WTC11 (cell line): ENCODE results near the gene CHST11. TPM values are rescaled to one million over a fixed set of nuclear protein-coding genes. Genes with fewer than 3 reads are reported as not detected.

Experiments used
- ATAC-seq: fragments of 200-7000 bp; cut with Tn5 transposase; 2 replicates; pipeline ENCODE4 v1.10.0; 2021; ENCODE audit warnings: mild to moderate bottlenecking, moderate library complexity
- CTCF ChIA-PET: fragments of 300-600 bp; sonication (Branson Sonifier 250); formaldehyde crosslinking; loops from one replicate; lab custom pipeline; 2021; ENCODE audit warnings: antibody characterized with exemption; lab: Charles Lee
- POLR2A ChIA-PET: fragments of 350-600 bp; sonication (Branson Sonifier 250); formaldehyde crosslinking; loops from one replicate; lab custom pipeline; 2021; ENCODE audit warnings: antibody characterized with exemption; lab: Charles Lee
- DNase-seq: peaks from one replicate; pipeline ENCODE4 v3.0.0; 2021; ENCODE audit warnings: low spot score
- H3K27ac Mint-ChIP-seq: 2 replicates; pipeline ENCODE4 v1.8.0; 2021; ENCODE audit warnings: mixed read lengths
- H3K27me3 Mint-ChIP-seq: 2 replicates; pipeline ENCODE4 v1.8.0; 2021; ENCODE audit warnings: low read depth, mild to moderate bottlenecking, moderate library complexity, mixed read lengths
- H3K36me3 Mint-ChIP-seq: 2 replicates; pipeline ENCODE4 v1.8.0; 2021; ENCODE audit warnings: mixed read lengths
- H3K4me1 Mint-ChIP-seq: 2 replicates; pipeline ENCODE4 v1.8.0; 2022; ENCODE audit warnings: mixed read lengths
- H3K4me3 Mint-ChIP-seq: 2 replicates; pipeline ENCODE4 v1.8.0; 2021; ENCODE audit warnings: mild to moderate bottlenecking, moderate library complexity, mixed read lengths
- H3K9me3 Mint-ChIP-seq: 2 replicates; pipeline ENCODE4 v1.8.0; 2021; ENCODE audit warnings: mixed read lengths
- AR ChIP-seq: fragments of 250-450 bp; sonication (Bioruptor Pico); IDR thresholded peaks from 2 replicates; pipeline ENCODE4 v1.9.0; 2021; ENCODE audit warnings: mild to moderate bottlenecking
- CTCF ChIP-seq: fragments of 200-600 bp; IDR thresholded peaks from 2 replicates; pipeline ENCODE4 v1.8.0; 2022; ENCODE audit warnings: antibody characterized with exemption
- E2F5 ChIP-seq: sonication (generic); formaldehyde crosslinking; IDR thresholded peaks from 2 replicates; pipeline ENCODE4 v1.8.1; 2022; ENCODE audit warnings: mild to moderate bottlenecking, moderate library complexity, missing genetic modification reagents
- EMX1 ChIP-seq: fragments of 250-450 bp; sonication (Bioruptor Pico); IDR thresholded peaks from 2 replicates; pipeline ENCODE4 v1.8.0; 2021; ENCODE audit warnings: mild to moderate bottlenecking
- ESRRA ChIP-seq: sonication (generic); formaldehyde crosslinking; IDR thresholded peaks from 2 replicates; pipeline ENCODE4 v1.8.1; 2022; ENCODE audit warnings: mild to moderate bottlenecking, missing genetic modification reagents, borderline replicate concordance
- FOXP4 ChIP-seq: sonication (generic); formaldehyde crosslinking; IDR thresholded peaks from 2 replicates; pipeline ENCODE4 v1.8.0; 2022; ENCODE audit warnings: mild to moderate bottlenecking, missing genetic modification reagents
- JAZF1 ChIP-seq: fragments of 250-450 bp; sonication (Bioruptor Pico); IDR thresholded peaks from 2 replicates; pipeline ENCODE4 v1.9.0; 2021; ENCODE audit warnings: moderate library complexity, mild to moderate bottlenecking, inconsistent platforms
- MAX ChIP-seq: sonication (generic); formaldehyde crosslinking; IDR thresholded peaks from 2 replicates; pipeline ENCODE4 v1.8.0; 2022; ENCODE audit warnings: mild to moderate bottlenecking, missing genetic modification reagents
- PRRX2 ChIP-seq: fragments of 250-450 bp; sonication (Bioruptor Pico); IDR thresholded peaks from 2 replicates; pipeline ENCODE4 v1.8.0; 2021; ENCODE audit warnings: mild to moderate bottlenecking
- RELA ChIP-seq: sonication (generic); formaldehyde crosslinking; IDR thresholded peaks from 2 replicates; pipeline ENCODE4 v1.8.1; 2022; ENCODE audit warnings: missing genetic modification reagents, mild to moderate bottlenecking, borderline replicate concordance
- SMAD3 ChIP-seq: sonication (generic); formaldehyde crosslinking; IDR thresholded peaks from 2 replicates; pipeline ENCODE4 v1.8.0; 2022; ENCODE audit warnings: missing genetic modification reagents, mild to moderate bottlenecking, borderline replicate concordance
- STAT6 ChIP-seq: sonication (generic); formaldehyde crosslinking; conservative IDR thresholded peaks from 2 replicates; pipeline ENCODE4 v1.8.1; 2023; ENCODE audit warnings: mild to moderate bottlenecking, low read depth, missing genetic modification reagents, moderate library complexity
- TP53 ChIP-seq: sonication (generic); formaldehyde crosslinking; IDR thresholded peaks from 2 replicates; pipeline ENCODE4 v1.8.1; 2023; ENCODE audit warnings: mild to moderate bottlenecking, missing genetic modification reagents
- ZMAT4 ChIP-seq: fragments of 250-450 bp; sonication (Bioruptor Pico); IDR thresholded peaks from 2 replicates; pipeline ENCODE4 v1.9.0; 2021; ENCODE audit warnings: mild to moderate bottlenecking
- total RNA-seq: library from RNA; stranded (reverse); gene quantifications from 3 replicates; pipeline ENCODE4 v1.2.3, GENCODE V29; 2021

CHST11 gene
- total RNA-seq, 1 experiment from 2014 or later = 24.2 TPM

- DNase-seq (no peak), ATAC-seq (no peak)
- Mint-ChIP-seq H3K4me3 (no peak overlapping the region), H3K27me3 (no peaks in the 10 kb centered on the region), H3K4me1 (peaks cover 19% of the 10 kb centered on the region), H3K36me3 (peaks cover 6% of the 10 kb centered on the region; the same call in 1 of the 2 replicates), H3K27ac (no peak overlapping the region), H3K9me3 (no peaks in the 10 kb centered on the region)
- ChIA-PET CTCF (interaction anchor here (1.6 kb wide), 1 partner anchor 102 kb away, joined by 4 read pairs; no protein-coding TSS in a partner anchor), POLR2A (no interaction called here)
- TF ChIP-seq CTCF = no peak
- TF ChIP-seq TP53 (CRISPR knock-in tag) = no peak
- TF ChIP-seq RELA = no peak
- no peak for TF ChIP-seq ZMAT4 (CRISPR knock-in tag)
- no peak for TF ChIP-seq ESRRA (CRISPR knock-in tag)
- TF ChIP-seq SMAD3 (CRISPR knock-in tag) = no peak
- TF ChIP-seq EMX1 (CRISPR knock-in tag) = no peak
- no peak for TF ChIP-seq PRRX2 (CRISPR knock-in tag)
- TF ChIP-seq AR (CRISPR knock-in tag) = no peak
- no peak for TF ChIP-seq E2F5 (CRISPR knock-in tag)
- TF ChIP-seq MAX (CRISPR knock-in tag) = no peak
- TF ChIP-seq FOXP4 (CRISPR knock-in tag) = no peak
Measured at GRCh38 chr12:104484079-104484478, 27.3 kb downstream of the CHST11 start.

GRCh38 chr12:104485651-104486362 is 29.1 kb downstream of the CHST11 start:
- Mint-ChIP-seq H3K4me3 (no peak overlapping the region), H3K27me3 (no peaks in the 10 kb centered on the region), H3K27ac (peak overlapping the region; percentile 86), H3K9me3 (no peaks in the 10 kb centered on the region), H3K36me3 (peaks cover 3% of the 10 kb centered on the region; the same call in 1 of the 2 replicates), H3K4me1 (peaks cover 28% of the 10 kb centered on the region)
- DNase-seq = no peak
- CTCF ChIA-PET = interaction anchor here (0.5 to 1.6 kb wide), 2 partner anchors 104 to 186 kb away, joined by 3 to 4 read pairs; no protein-coding TSS in a partner anchor
- POLR2A ChIA-PET = no interaction called here
- ATAC-seq = no peak
- TF ChIP-seq RELA (no peak), JAZF1 (no peak), STAT6 (no peak)
